ENCODE data around the gene IRF2BP2.

DNA sequence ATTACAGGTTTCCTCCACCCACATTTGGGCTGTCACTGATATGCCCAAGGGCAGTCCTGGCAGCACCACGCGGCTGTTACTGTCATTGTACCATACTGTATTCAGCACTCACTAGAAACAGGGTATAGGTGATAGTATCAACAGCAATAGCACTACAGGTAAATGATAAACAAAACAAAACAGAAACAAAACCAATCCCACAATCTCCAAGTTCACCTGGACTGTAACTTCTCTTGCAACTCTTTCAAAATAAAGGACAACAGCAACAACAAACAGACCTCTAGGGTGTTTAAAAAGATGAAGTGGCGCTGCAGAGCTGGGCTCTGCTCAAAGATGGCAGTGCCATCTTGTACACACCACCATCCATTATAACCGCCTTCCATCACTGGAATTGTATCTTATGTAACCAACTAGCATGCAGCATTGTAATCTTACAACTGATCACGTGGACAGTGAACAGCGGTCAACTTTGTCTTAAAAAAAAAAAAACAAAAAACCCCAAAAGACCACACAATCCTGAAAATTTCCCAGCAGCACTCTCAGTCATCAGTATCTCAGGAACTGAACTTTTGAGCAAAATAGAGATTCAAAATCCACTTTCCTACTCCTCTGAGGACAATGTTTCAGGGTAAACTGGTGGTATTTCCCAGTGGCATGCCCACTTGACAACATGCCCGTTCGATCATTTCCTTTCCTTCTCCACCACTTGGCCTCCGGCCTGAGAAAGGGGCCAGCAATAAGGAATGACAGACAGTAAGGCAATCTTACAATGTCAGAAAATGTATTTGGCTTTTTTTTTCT lies 3.8 kb downstream of the IRF2BP2 start:
- no peak for TF ChIP-seq SUZ12 (IDR thresholded peaks at IDR 0.05; ENCODE audit: extremely low read depth, insufficient read depth, insufficient read length)
- no peak for TF ChIP-seq YY1 (IDR thresholded peaks at IDR 0.05; ENCODE audit: insufficient read depth, insufficient read length)

Measured in NT2/D1 (cell line).